ENCODE measurements around the gene EMP3.

Gene EMP3

GRCh38 chr19:48318286-48318987, 6.9 kb upstream of the EMP3 start:
- DNase-seq (ENCODE audit: low spot score), result no peak

GRCh38 chr19:48319647-48320541, 5.5 kb upstream of the EMP3 start:
- peak; percentile 69 for DNase-seq (ENCODE audit: low spot score)

- DNase-seq (ENCODE audit: low spot score), result peak; percentile 73
Observed at GRCh38 chr19:48321372-48321621, 4.1 kb upstream of the EMP3 start.

GRCh38 chr19:48321622-48322591, 3.4 kb upstream of the EMP3 start:
- DNase-seq (ENCODE audit: low spot score), result peak; percentile 96

GRCh38 chr19:48329167-48329891, 4.0 kb downstream of the EMP3 start:
- no peak for DNase-seq (ENCODE audit: low spot score)

- peak; percentile 94 for DNase-seq (ENCODE audit: low spot score)
Observed at GRCh38 chr19:48330012-48330681, 4.8 kb downstream of the EMP3 start.

GRCh38 chr19:48332351-48332661, 7.0 kb downstream of the EMP3 start:
- no peak for DNase-seq (ENCODE audit: low spot score)

- peak; percentile 93 for DNase-seq (ENCODE audit: low spot score)
Observed at GRCh38 chr19:48332662-48333466, 7.5 kb downstream of the EMP3 start.

GRCh38 chr19:48333467-48334384, 8.4 kb downstream of the EMP3 start:
- DNase-seq (ENCODE audit: low spot score), result peak; percentile 80

- no peak for DNase-seq (ENCODE audit: low spot score)
Observed at GRCh38 chr19:48338253-48338755, 13.0 kb downstream of the EMP3 start.

- no peak for DNase-seq (ENCODE audit: low spot score)
Observed at GRCh38 chr19:48338802-48339503, 13.6 kb downstream of the EMP3 start.

GRCh38 chr19:48340995-48341394, 15.6 kb downstream of the EMP3 start:
- no peak for DNase-seq (ENCODE audit: low spot score)

- DNase-seq (ENCODE audit: low spot score), result no peak
Observed at GRCh38 chr19:48341515-48342413, 16.4 kb downstream of the EMP3 start.

- no peak for DNase-seq (ENCODE audit: low spot score)
Observed at GRCh38 chr19:48342414-48342738, 17.0 kb downstream of the EMP3 start.

- DNase-seq (ENCODE audit: low spot score), result no peak
Observed at GRCh38 chr19:48342841-48343540, 17.6 kb downstream of the EMP3 start.

- DNase-seq (ENCODE audit: low spot score), result no peak
Observed at GRCh38 chr19:48344892-48345291, 19.5 kb downstream of the EMP3 start.

GRCh38 chr19:48346191-48346590, 20.8 kb downstream of the EMP3 start:
- DNase-seq (ENCODE audit: low spot score), result no peak

All from globus pallidus (tissue), 1 donor.